ENCODE measurements around the gene IL1RAP.

The IL1RAP gene

GRCh38 chr3:190581041-190581541, 67.2 kb downstream of the IL1RAP start:
- no peak overlapping the region for H3K27ac ChIP-seq

GRCh38 chr3:190582667-190583066, 68.8 kb downstream of the IL1RAP start:
- Histone ChIP-seq H3K27me3 (ENCODE audit: insufficient read depth, low read depth, severe bottlenecking) (no peaks in the 10 kb centered on the region), H3K27ac (no peak overlapping the region), H3K9me3 (ENCODE audit: severe bottlenecking) (no peaks in the 10 kb centered on the region), H3K36me3 (no peaks in the 10 kb centered on the region), H3K4me3 (ENCODE audit: low read depth, low read length) (no peak overlapping the region)
- DNase-seq, result no peak
- no peak for TF ChIP-seq CTCF (IDR thresholded peaks at IDR 0.05; ENCODE audit: low read depth, low read length)

More at GRCh38 chr3:190581041-190581541, 67.2 kb downstream of the IL1RAP start:
- Histone ChIP-seq H3K9me3 (ENCODE audit: severe bottlenecking) (no peaks in the 10 kb centered on the region), H3K36me3 (no peaks in the 10 kb centered on the region), H3K27me3 (ENCODE audit: insufficient read depth, low read depth, severe bottlenecking) (no peaks in the 10 kb centered on the region), H3K4me3 (ENCODE audit: low read depth, low read length) (no peak overlapping the region)
- no peak for DNase-seq
- TF ChIP-seq CTCF (IDR thresholded peaks at IDR 0.05; ENCODE audit: low read depth, low read length), result no peak

GRCh38 chr3:190585805-190586630, 72.1 kb downstream of the IL1RAP start:
- Histone ChIP-seq H3K36me3 (no peaks in the 10 kb centered on the region), H3K9me3 (ENCODE audit: severe bottlenecking) (no peaks in the 10 kb centered on the region), H3K27me3 (ENCODE audit: insufficient read depth, low read depth, severe bottlenecking) (no peaks in the 10 kb centered on the region), H3K4me3 (ENCODE audit: low read depth, low read length) (no peak overlapping the region), H3K27ac (no peak overlapping the region)
- DNase-seq, result no peak
- no peak for TF ChIP-seq CTCF (IDR thresholded peaks at IDR 0.05; ENCODE audit: low read depth, low read length)

- no peaks in the 10 kb centered on the region for H3K9me3 ChIP-seq (ENCODE audit: severe bottlenecking)
- no peak overlapping the region for H3K4me3 ChIP-seq (ENCODE audit: low read depth, low read length)
- no peaks in the 10 kb centered on the region for H3K36me3 ChIP-seq
- no peaks in the 10 kb centered on the region for H3K27me3 ChIP-seq (ENCODE audit: insufficient read depth, low read depth, severe bottlenecking)
- no peak for DNase-seq
- H3K27ac ChIP-seq, result no peak overlapping the region
- no peak for TF ChIP-seq CTCF (IDR thresholded peaks at IDR 0.05; ENCODE audit: low read depth, low read length)
Measured at GRCh38 chr3:190586631-190587011, 72.7 kb downstream of the IL1RAP start.

- no peak overlapping the region for H3K27ac ChIP-seq
- H3K4me3 ChIP-seq (ENCODE audit: low read depth, low read length), result no peak overlapping the region
- TF ChIP-seq CTCF (IDR thresholded peaks at IDR 0.05; ENCODE audit: low read depth, low read length), result no peak
- H3K27me3 ChIP-seq (ENCODE audit: insufficient read depth, low read depth, severe bottlenecking), result no peaks in the 10 kb centered on the region
- no peaks in the 10 kb centered on the region for H3K36me3 ChIP-seq
- no peak for DNase-seq
- H3K9me3 ChIP-seq (ENCODE audit: severe bottlenecking), result no peaks in the 10 kb centered on the region
Measured at GRCh38 chr3:190588570-190588969, 74.7 kb downstream of the IL1RAP start.
